ENCODE measurements around the gene STYXL1.

Gene STYXL1

GRCh38 chr7:76049295-76049694 lies 1.5 kb upstream of the STYXL1 start:
- H3K18ac ChIP-seq (ENCODE audit: low read length): no peak overlapping the region
- no peak overlapping the region for H4K91ac ChIP-seq (ENCODE audit: low read depth, low read length, poor library complexity)
- H2AK5ac ChIP-seq (ENCODE audit: low read depth, low read length): no peak overlapping the region
- no peak overlapping the region for H2BK15ac ChIP-seq (ENCODE audit: low read length)
- peak overlapping the region in 1 of 2 donors; percentile 95 for H3K4me3 ChIP-seq (ENCODE audit: low read length in 2 of 2)
- H3K14ac ChIP-seq (ENCODE audit: low read length): no peak overlapping the region
- no peak overlapping the region for H3K4me2 ChIP-seq (ENCODE audit: insufficient read depth, low read length, poor library complexity, severe bottlenecking)
- H3K23ac ChIP-seq (ENCODE audit: low read depth, low read length, poor library complexity): no peak overlapping the region
- H3K36me3 ChIP-seq (replicated peaks in 1 of 2; ENCODE audit: control insufficient read depth in 2 of 2, insufficient read depth in 2 of 2, low read length in 2 of 2): peaks cover 5 to 51% of the 10 kb centered on the region in 2 donors
- peaks cover 16% of the 10 kb centered on the region for H3K79me1 ChIP-seq (ENCODE audit: low read depth, low read length)
- no CpG with 5 or more reads among the region's 6 CpGs for WGBS, 2 donors (ENCODE audit: extremely low coverage in 2 of 2, insufficient read length in 2 of 2, insufficient replicate concordance in 1 of 2)
- no peak overlapping the region for H3K4ac ChIP-seq (ENCODE audit: low read length)
- H3K27me3 ChIP-seq (ENCODE audit: control insufficient read depth in 3 of 3, insufficient read depth in 3 of 3, low read depth in 1 of 3, low read length in 3 of 3): no peaks in the 10 kb centered on the region
- H3K9ac ChIP-seq (ENCODE audit: low read depth, low read length, poor library complexity): no peak overlapping the region
- H2BK5ac ChIP-seq (ENCODE audit: low read length): no peak overlapping the region
- no peak overlapping the region for H2BK12ac ChIP-seq (ENCODE audit: low read length)
- H3K9me3 ChIP-seq (replicated peaks in 1 of 2; ENCODE audit: control insufficient read depth in 2 of 2, insufficient read depth in 1 of 2, low read depth in 1 of 2, low read length in 2 of 2): no peaks in the 10 kb centered on the region
- H4K8ac ChIP-seq (ENCODE audit: low read depth, low read length): no peak overlapping the region
- no peak overlapping the region for H2BK120ac ChIP-seq (ENCODE audit: low read depth, low read length)
- H3K4me1 ChIP-seq (ENCODE audit: control insufficient read depth in 2 of 2, insufficient read depth in 1 of 2, low read depth in 1 of 2, low read length in 2 of 2): peaks cover 0 to 6% of the 10 kb centered on the region in 2 donors
- no peak overlapping the region for H2AFZ ChIP-seq (ENCODE audit: low read length)
- DNase-seq (ENCODE audit: low spot score): no peak
- H3K27ac ChIP-seq (replicated peaks; ENCODE audit: low read length): no peak overlapping the region

- Histone ChIP-seq H3K27ac (replicated peaks; ENCODE audit: low read length) (peak overlapping the region; percentile 22), H3K27me3 (ENCODE audit: control insufficient read depth in 3 of 3, insufficient read depth in 3 of 3, low read depth in 1 of 3, low read length in 3 of 3) (no peaks in the 10 kb centered on the region)
- no CpG with 5 or more reads among the region's 9 CpGs for WGBS, 2 donors (ENCODE audit: extremely low coverage in 2 of 2, insufficient read length in 2 of 2, insufficient replicate concordance in 1 of 2)
Measured at GRCh38 chr7:76048668-76048988, 828 bp upstream of the STYXL1 start.

GRCh38 chr7:76047305-76047810 lies 442 bp downstream of the STYXL1 start:
- Histone ChIP-seq H3K79me1 (ENCODE audit: low read depth, low read length) (peaks cover 14% of the 10 kb centered on the region), H3K9me3 (replicated peaks in 1 of 2; ENCODE audit: control insufficient read depth in 2 of 2, insufficient read depth in 1 of 2, low read depth in 1 of 2, low read length in 2 of 2) (no peaks in the 10 kb centered on the region), H3K4me3 (ENCODE audit: low read length in 2 of 2) (peak overlapping the region; percentile 95 to 97), H3K4ac (ENCODE audit: low read length) (no peak overlapping the region), H2BK15ac (ENCODE audit: low read length) (no peak overlapping the region), H2BK5ac (ENCODE audit: low read length) (no peak overlapping the region), H2BK12ac (ENCODE audit: low read length) (no peak overlapping the region), H3K4me2 (ENCODE audit: insufficient read depth, low read length, poor library complexity, severe bottlenecking) (peak overlapping the region; percentile 77), H4K91ac (ENCODE audit: low read depth, low read length, poor library complexity) (no peak overlapping the region), H3K9ac (ENCODE audit: low read depth, low read length, poor library complexity) (peak overlapping the region; percentile 92), H3K36me3 (replicated peaks in 1 of 2; ENCODE audit: control insufficient read depth in 2 of 2, insufficient read depth in 2 of 2, low read length in 2 of 2) (peaks cover 5 to 34% of the 10 kb centered on the region in 2 donors), H3K4me1 (ENCODE audit: control insufficient read depth in 2 of 2, insufficient read depth in 1 of 2, low read depth in 1 of 2, low read length in 2 of 2) (peaks cover 0 to 6% of the 10 kb centered on the region in 2 donors), H3K18ac (ENCODE audit: low read length) (peak overlapping the region; percentile 97), H3K27me3 (ENCODE audit: control insufficient read depth in 3 of 3, insufficient read depth in 3 of 3, low read depth in 1 of 3, low read length in 3 of 3) (no peaks in the 10 kb centered on the region), H3K23ac (ENCODE audit: low read depth, low read length, poor library complexity) (peak overlapping the region; percentile 99), H3K27ac (replicated peaks; ENCODE audit: low read length) (peak overlapping the region; percentile 78), H3K14ac (ENCODE audit: low read length) (peak overlapping the region; percentile 14), H2AK5ac (ENCODE audit: low read depth, low read length) (peak overlapping the region; percentile 41), H4K8ac (ENCODE audit: low read depth, low read length) (peak overlapping the region; percentile 97), H2AFZ (ENCODE audit: low read length) (peak overlapping the region; percentile 88), H2BK120ac (ENCODE audit: low read depth, low read length) (no peak overlapping the region)
- no peak for DNase-seq (ENCODE audit: low spot score)
- no CpG with 5 or more reads among the region's 21 CpGs for WGBS, 2 donors (ENCODE audit: extremely low coverage in 2 of 2, insufficient read length in 2 of 2, insufficient replicate concordance in 1 of 2)

More at GRCh38 chr7:76048668-76048988, 828 bp upstream of the STYXL1 start:
- Histone ChIP-seq H2BK120ac (ENCODE audit: low read depth, low read length) (no peak overlapping the region), H4K91ac (ENCODE audit: low read depth, low read length, poor library complexity) (no peak overlapping the region), H3K23ac (ENCODE audit: low read depth, low read length, poor library complexity) (no peak overlapping the region), H2BK15ac (ENCODE audit: low read length) (no peak overlapping the region), H3K9ac (ENCODE audit: low read depth, low read length, poor library complexity) (peak overlapping the region; percentile 99), H4K8ac (ENCODE audit: low read depth, low read length) (no peak overlapping the region), H2AFZ (ENCODE audit: low read length) (peak overlapping the region; percentile 88), H3K14ac (ENCODE audit: low read length) (no peak overlapping the region), H3K4me2 (ENCODE audit: insufficient read depth, low read length, poor library complexity, severe bottlenecking) (peak overlapping the region; percentile 83), H3K4ac (ENCODE audit: low read length) (no peak overlapping the region), H3K18ac (ENCODE audit: low read length) (no peak overlapping the region), H3K4me3 (ENCODE audit: low read length in 2 of 2) (peak overlapping the region; percentile 95 to 97), H3K9me3 (replicated peaks in 1 of 2; ENCODE audit: control insufficient read depth in 2 of 2, insufficient read depth in 1 of 2, low read depth in 1 of 2, low read length in 2 of 2) (no peaks in the 10 kb centered on the region), H2AK5ac (ENCODE audit: low read depth, low read length) (no peak overlapping the region), H3K4me1 (ENCODE audit: control insufficient read depth in 2 of 2, insufficient read depth in 1 of 2, low read depth in 1 of 2, low read length in 2 of 2) (peaks cover 0 to 6% of the 10 kb centered on the region in 2 donors), H2BK12ac (ENCODE audit: low read length) (no peak overlapping the region), H2BK5ac (ENCODE audit: low read length) (no peak overlapping the region), H3K36me3 (replicated peaks in 1 of 2; ENCODE audit: control insufficient read depth in 2 of 2, insufficient read depth in 2 of 2, low read length in 2 of 2) (peaks cover 5 to 45% of the 10 kb centered on the region in 2 donors), H3K79me1 (ENCODE audit: low read depth, low read length) (peaks cover 16% of the 10 kb centered on the region)
- DNase-seq (ENCODE audit: low spot score): no peak

DNA sequence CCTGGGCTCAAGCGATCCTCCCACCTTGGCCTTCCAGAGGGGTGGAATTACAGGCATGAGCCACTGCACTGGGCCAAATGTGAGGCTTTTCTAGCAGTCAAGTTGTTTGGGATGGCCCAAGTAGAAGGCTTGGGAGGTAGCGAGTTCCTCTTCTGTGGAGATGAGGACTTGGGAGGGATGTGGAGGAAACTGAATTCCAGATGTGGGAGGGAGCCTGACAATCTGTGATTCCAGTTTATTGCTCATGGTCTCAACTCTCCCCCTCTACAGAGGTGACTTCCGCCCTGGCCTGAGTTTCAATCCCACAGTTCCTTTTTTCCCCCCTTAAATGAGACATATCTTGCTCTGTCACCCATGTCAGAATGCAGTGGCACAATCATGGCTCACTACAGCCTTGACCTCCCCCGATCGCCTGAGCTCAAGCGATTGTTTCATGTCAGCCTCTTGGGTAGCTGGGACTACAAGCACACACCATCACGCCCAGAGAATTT lies 3.4 kb downstream of the STYXL1 start:
- no peak for DNase-seq (ENCODE audit: low spot score)
- Histone ChIP-seq H2BK120ac (ENCODE audit: low read depth, low read length) (no peak overlapping the region), H3K9me3 (replicated peaks in 1 of 2; ENCODE audit: control insufficient read depth in 2 of 2, insufficient read depth in 1 of 2, low read depth in 1 of 2, low read length in 2 of 2) (no peaks in the 10 kb centered on the region), H3K79me1 (ENCODE audit: low read depth, low read length) (peaks cover 12% of the 10 kb centered on the region), H3K14ac (ENCODE audit: low read length) (no peak overlapping the region), H3K27ac (replicated peaks; ENCODE audit: low read length) (no peak overlapping the region), H3K4me2 (ENCODE audit: insufficient read depth, low read length, poor library complexity, severe bottlenecking) (no peak overlapping the region), H4K8ac (ENCODE audit: low read depth, low read length) (no peak overlapping the region), H2BK5ac (ENCODE audit: low read length) (no peak overlapping the region), H3K4me3 (ENCODE audit: low read length in 2 of 2) (no peak overlapping the region), H3K9ac (ENCODE audit: low read depth, low read length, poor library complexity) (no peak overlapping the region), H2AK5ac (ENCODE audit: low read depth, low read length) (no peak overlapping the region), H3K4me1 (ENCODE audit: control insufficient read depth in 2 of 2, insufficient read depth in 1 of 2, low read depth in 1 of 2, low read length in 2 of 2) (peaks cover 0 to 6% of the 10 kb centered on the region in 2 donors), H3K4ac (ENCODE audit: low read length) (no peak overlapping the region), H3K27me3 (ENCODE audit: control insufficient read depth in 3 of 3, insufficient read depth in 3 of 3, low read depth in 1 of 3, low read length in 3 of 3) (no peaks in the 10 kb centered on the region), H2BK15ac (ENCODE audit: low read length) (no peak overlapping the region), H2BK12ac (ENCODE audit: low read length) (no peak overlapping the region), H3K18ac (ENCODE audit: low read length) (no peak overlapping the region), H3K23ac (ENCODE audit: low read depth, low read length, poor library complexity) (no peak overlapping the region), H3K36me3 (replicated peaks in 1 of 2; ENCODE audit: control insufficient read depth in 2 of 2, insufficient read depth in 2 of 2, low read length in 2 of 2) (peaks cover 3 to 23% of the 10 kb centered on the region in 2 donors), H4K91ac (ENCODE audit: low read depth, low read length, poor library complexity) (no peak overlapping the region), H2AFZ (ENCODE audit: low read length) (no peak overlapping the region)
- WGBS, 2 donors (ENCODE audit: extremely low coverage in 2 of 2, insufficient read length in 2 of 2, insufficient replicate concordance in 1 of 2): no CpG with 5 or more reads among the region's 7 CpGs
